ENCODE measurements around the gene MYH7. TPM values are rescaled to one million over a fixed set of nuclear protein-coding genes. Genes with fewer than 3 reads are reported as not detected.

MYH7 gene
- polyA plus RNA-seq, 1 experiment: not detected

DNA sequence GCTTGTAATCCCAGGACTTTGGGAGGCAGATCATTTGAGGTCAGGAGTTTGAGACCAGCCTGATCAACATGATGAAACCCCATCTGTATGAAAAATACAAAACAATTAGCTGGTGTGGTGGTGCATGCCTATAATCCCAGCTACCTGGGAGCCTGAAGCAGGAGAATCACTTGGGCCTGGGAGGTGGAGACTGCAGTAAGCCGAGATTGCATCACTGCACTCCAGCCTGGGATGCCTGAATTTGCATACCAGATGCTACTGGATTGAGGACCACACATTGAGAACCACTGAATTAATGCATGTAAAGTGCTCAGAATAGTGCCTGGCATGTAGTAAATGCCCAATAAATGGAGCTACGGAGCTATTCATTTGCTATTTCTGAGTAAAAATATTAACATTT, 14.9 kb upstream of the MYH7 start:
- ChIA-PET CTCF (interaction anchor here (1.0 kb wide), 2 partner anchors 18 to 181 kb away, joined by 3 read pairs; no protein-coding TSS in a partner anchor), POLR2A (no interaction called here)
- DNase-seq (ENCODE audit: low read depth, low spot score): no peak
- TF ChIP-seq CTCF (IDR thresholded peaks at IDR 0.05; ENCODE audit: low read depth, low read length): no peak
- Histone ChIP-seq H3K27me3 (ENCODE audit: control insufficient read depth, insufficient read depth, low read length) (peaks cover 15% of the 10 kb centered on the region), H3K27ac (ENCODE audit: low read depth, low read length) (no peak overlapping the region), H3K9me3 (ENCODE audit: control insufficient read depth, insufficient read depth, low read length) (no peaks in the 10 kb centered on the region), H3K4me3 (ENCODE audit: low read depth, low read length) (no peak overlapping the region)

DNA sequence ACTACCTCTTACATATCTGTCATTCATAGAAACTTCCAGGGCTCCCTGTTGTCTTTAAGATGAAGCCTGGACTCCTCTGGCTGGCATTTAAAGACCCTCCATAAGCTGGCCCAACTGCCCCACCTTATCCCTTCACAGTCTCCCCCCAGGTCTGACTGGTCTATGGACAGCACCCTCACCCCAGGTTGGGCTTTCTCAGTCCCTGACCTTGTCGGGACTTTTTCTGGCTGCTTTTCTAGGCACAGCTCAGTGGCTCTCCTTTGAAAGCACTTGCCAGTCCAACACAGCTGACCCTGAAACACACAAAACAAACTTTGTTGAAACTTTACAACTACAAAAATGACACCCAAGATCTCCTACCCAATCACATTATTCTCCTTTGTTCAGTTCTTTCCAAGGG, 13.9 kb upstream of the MYH7 start:
- Histone ChIP-seq H3K4me3 (ENCODE audit: low read depth, low read length) (no peak overlapping the region), H3K27me3 (ENCODE audit: control insufficient read depth, insufficient read depth, low read length) (peaks cover 15% of the 10 kb centered on the region), H3K9me3 (ENCODE audit: control insufficient read depth, insufficient read depth, low read length) (no peaks in the 10 kb centered on the region), H3K27ac (ENCODE audit: low read depth, low read length) (no peak overlapping the region)
- no peak for DNase-seq (ENCODE audit: low read depth, low spot score)
- ChIA-PET CTCF (interaction anchor here (1.0 kb wide), 1 partner anchor 19 kb away, joined by 3 read pairs; no protein-coding TSS in a partner anchor), POLR2A (no interaction called here)
- TF ChIP-seq CTCF (IDR thresholded peaks at IDR 0.05; ENCODE audit: low read depth, low read length): no peak

DNA sequence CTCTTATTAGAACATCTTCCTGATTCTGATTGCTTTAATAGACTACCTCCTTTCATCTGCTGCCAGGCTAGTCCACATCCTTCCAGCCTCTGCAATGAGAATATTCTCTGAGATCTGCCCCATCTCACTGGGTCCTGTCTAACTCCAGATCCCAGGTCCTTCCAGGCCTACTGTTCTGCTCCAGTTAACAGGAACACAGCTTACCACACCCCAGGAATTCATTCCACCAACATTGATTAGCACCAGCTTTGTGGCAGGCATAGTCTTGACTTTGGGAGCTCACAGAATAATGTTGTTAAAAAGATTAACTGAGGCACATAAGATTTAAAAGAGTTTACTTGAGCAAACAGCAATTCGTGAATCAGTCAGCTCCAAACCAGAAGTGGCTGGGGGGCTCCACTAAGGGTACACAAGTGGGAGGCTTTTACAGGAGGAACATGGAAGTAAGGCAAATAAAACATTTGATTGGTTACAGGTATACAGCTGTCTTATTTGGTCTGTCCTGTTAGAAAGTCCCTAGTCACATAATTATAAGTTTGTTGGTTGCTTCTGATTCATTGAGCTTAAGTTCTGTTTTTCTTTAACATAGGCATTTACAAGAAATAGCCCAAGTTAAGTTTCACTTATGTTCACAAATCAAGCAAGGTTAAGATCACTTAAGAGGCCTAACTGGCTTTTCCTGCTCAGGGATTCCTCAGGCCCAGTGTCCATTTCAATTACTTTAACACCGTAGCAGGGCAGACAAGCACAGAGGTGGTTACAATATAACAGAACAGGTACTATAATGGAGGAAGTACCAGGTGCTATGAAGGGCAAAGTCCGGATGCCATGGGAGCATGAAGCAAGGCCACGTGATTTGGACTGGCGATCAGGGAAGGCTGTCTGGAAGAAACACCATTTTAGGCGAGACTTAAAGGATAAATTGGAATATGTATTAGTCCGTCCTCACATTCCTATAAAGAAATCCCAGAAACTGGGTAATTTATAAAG, 12.2 kb upstream of the MYH7 start:
- DNase-seq (ENCODE audit: low read depth, low spot score): no peak
- no peak for TF ChIP-seq CTCF (IDR thresholded peaks at IDR 0.05; ENCODE audit: low read depth, low read length)
- ChIA-PET CTCF (no interaction called here), POLR2A (no interaction called here)
- peaks cover 14% of the 10 kb centered on the region for H3K27me3 ChIP-seq (ENCODE audit: control insufficient read depth, insufficient read depth, low read length)
- H3K27ac ChIP-seq (ENCODE audit: low read depth, low read length): no peak overlapping the region
- no peak overlapping the region for H3K4me3 ChIP-seq (ENCODE audit: low read depth, low read length)
- no peaks in the 10 kb centered on the region for H3K9me3 ChIP-seq (ENCODE audit: control insufficient read depth, insufficient read depth, low read length)

DNA sequence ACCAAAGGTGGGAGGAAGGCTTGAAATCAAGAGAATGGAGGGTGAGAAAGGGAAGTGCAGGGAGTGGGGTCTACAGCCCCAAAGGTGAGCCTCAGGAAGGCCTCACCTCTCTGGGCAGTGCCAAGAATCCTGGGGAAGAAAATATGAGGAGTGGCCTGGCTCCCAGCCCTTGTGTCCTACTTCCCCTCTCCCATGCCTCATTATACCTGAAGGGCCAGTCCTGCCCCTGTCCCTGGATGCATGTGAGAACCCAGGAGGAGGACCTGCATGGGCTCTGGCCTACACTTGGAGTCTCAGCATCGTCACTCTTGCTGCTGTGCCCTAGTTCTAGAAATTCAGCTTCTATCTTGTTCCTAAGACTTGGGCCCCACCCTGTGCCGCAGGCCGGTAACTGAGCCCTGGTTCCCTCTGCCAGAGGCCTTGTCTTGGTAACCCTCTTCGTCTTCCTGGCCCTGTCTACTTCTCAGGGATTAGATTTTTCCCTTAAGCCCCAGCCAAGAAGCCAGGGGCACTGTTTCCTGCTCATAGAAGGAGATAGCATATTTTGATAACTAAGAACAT, 10.9 kb upstream of the MYH7 start:
- DNase-seq (ENCODE audit: low read depth, low spot score): no peak
- POLR2A ChIA-PET: no interaction called here
- CTCF ChIA-PET: interaction anchor here (0.6 kb wide), 1 partner anchor 83 kb away, joined by 4 read pairs; no protein-coding TSS in a partner anchor

More for the DNA sequence above, 10.9 kb upstream of the MYH7 start:
- Histone ChIP-seq H3K27me3 (ENCODE audit: control insufficient read depth, insufficient read depth, low read length) (peaks cover 9% of the 10 kb centered on the region), H3K4me3 (ENCODE audit: low read depth, low read length) (no peak overlapping the region), H3K9me3 (ENCODE audit: control insufficient read depth, insufficient read depth, low read length) (no peaks in the 10 kb centered on the region), H3K27ac (ENCODE audit: low read depth, low read length) (no peak overlapping the region)
- no peak for TF ChIP-seq CTCF (IDR thresholded peaks at IDR 0.05; ENCODE audit: low read depth, low read length)

Measured in AG04450 (cell line).